Adipocyte (in vitro differentiated cells): ENCODE results near the gene SCN10A.
A peak's percentile ranks its signal among the peaks of the same experiment; 100 is the strongest.

Source experiments
- DNase-seq: peaks from one replicate; pipeline ENCODE4 v3.0.0-alpha.2; 2015; ENCODE audit warnings: low read depth
- H3K27me3 ChIP-seq: replicated peaks from 2 replicates; pipeline ENCODE4 v1.7.0; 2013; ENCODE audit warnings: mild to moderate bottlenecking, low read length, moderate library complexity; ENCODE audit not compliant: control insufficient read depth, insufficient read depth
- H3K36me3 ChIP-seq: 2 replicates; pipeline ENCODE4 v1.7.0; 2013; ENCODE audit warnings: low read length, mild to moderate bottlenecking, moderate library complexity; ENCODE audit not compliant: control insufficient read depth, insufficient read depth, severe bottlenecking
- H3K4me1 ChIP-seq: 2 replicates; pipeline ENCODE4 v1.7.0; 2013; ENCODE audit warnings: mild to moderate bottlenecking, low read length, moderate library complexity; ENCODE audit not compliant: control insufficient read depth, insufficient read depth
- H3K4me3 ChIP-seq: 2 replicates; pipeline ENCODE4 v1.7.0; 2013; ENCODE audit warnings: mild to moderate bottlenecking, low read length, moderate library complexity
- H3K9ac ChIP-seq: 2 replicates; pipeline ENCODE4 v1.7.0; 2013; ENCODE audit warnings: mild to moderate bottlenecking, low read length, moderate library complexity
- H3K9me3 ChIP-seq: 2 replicates; pipeline ENCODE4 v1.7.0; 2013; ENCODE audit warnings: mild to moderate bottlenecking, low read length, moderate library complexity; ENCODE audit not compliant: control insufficient read depth

The SCN10A gene

GRCh38 chr3:38827791-38828190 lies 11.8 kb upstream of the SCN10A start:
- peaks cover 16% of the 10 kb centered on the region for H3K4me1 ChIP-seq
- no peak for DNase-seq

GRCh38 chr3:38826001-38826400 lies 10.0 kb upstream of the SCN10A start:
- H3K4me1 ChIP-seq: peaks cover 16% of the 10 kb centered on the region
- no peaks in the 10 kb centered on the region for H3K36me3 ChIP-seq
- no peak overlapping the region for H3K4me3 ChIP-seq
- H3K27me3 ChIP-seq: peaks cover 17% of the 10 kb centered on the region
- DNase-seq: no peak
- no peak overlapping the region for H3K9ac ChIP-seq
- no peaks in the 10 kb centered on the region for H3K9me3 ChIP-seq

More at GRCh38 chr3:38827791-38828190, 11.8 kb upstream of the SCN10A start:
- no peaks in the 10 kb centered on the region for H3K36me3 ChIP-seq
- no peak overlapping the region for H3K9ac ChIP-seq
- H3K4me3 ChIP-seq: no peak overlapping the region
- H3K9me3 ChIP-seq: no peaks in the 10 kb centered on the region
- peaks cover 5% of the 10 kb centered on the region for H3K27me3 ChIP-seq

- Histone ChIP-seq H3K9me3 (no peaks in the 10 kb centered on the region), H3K36me3 (no peaks in the 10 kb centered on the region), H3K4me1 (peaks cover 10% of the 10 kb centered on the region), H3K4me3 (no peak overlapping the region), H3K9ac (no peak overlapping the region), H3K27me3 (peaks cover 17% of the 10 kb centered on the region)
- DNase-seq: no peak
Observed at GRCh38 chr3:38824349-38824748, 8.3 kb upstream of the SCN10A start.

- DNase-seq: no peak
Observed at GRCh38 chr3:38823722-38824121, 7.7 kb upstream of the SCN10A start.

GRCh38 chr3:38823186-38823585 lies 7.2 kb upstream of the SCN10A start:
- H3K4me1 ChIP-seq: no peaks in the 10 kb centered on the region
- no peak overlapping the region for H3K9ac ChIP-seq
- H3K36me3 ChIP-seq: no peaks in the 10 kb centered on the region
- H3K9me3 ChIP-seq: no peaks in the 10 kb centered on the region
- H3K27me3 ChIP-seq: peaks cover 25% of the 10 kb centered on the region
- no peak for DNase-seq
- H3K4me3 ChIP-seq: no peak overlapping the region

More at GRCh38 chr3:38823722-38824121, 7.7 kb upstream of the SCN10A start:
- H3K9ac ChIP-seq: no peak overlapping the region
- peaks cover 4% of the 10 kb centered on the region for H3K4me1 ChIP-seq
- H3K27me3 ChIP-seq: peaks cover 20% of the 10 kb centered on the region
- H3K4me3 ChIP-seq: no peak overlapping the region
- H3K9me3 ChIP-seq: no peaks in the 10 kb centered on the region
- H3K36me3 ChIP-seq: no peaks in the 10 kb centered on the region

- Histone ChIP-seq H3K27me3 (peaks cover 36% of the 10 kb centered on the region), H3K4me3 (no peak overlapping the region), H3K9me3 (no peaks in the 10 kb centered on the region), H3K4me1 (no peaks in the 10 kb centered on the region), H3K9ac (no peak overlapping the region), H3K36me3 (no peaks in the 10 kb centered on the region)
- DNase-seq: no peak
Observed at GRCh38 chr3:38811822-38812221, 4.2 kb downstream of the SCN10A start.

GRCh38 chr3:38805765-38806386 lies 10.1 kb downstream of the SCN10A start:
- H3K27me3 ChIP-seq: peaks cover 33% of the 10 kb centered on the region
- peak; percentile 83 for DNase-seq
- no peaks in the 10 kb centered on the region for H3K4me1 ChIP-seq
- H3K9ac ChIP-seq: no peak overlapping the region
- H3K36me3 ChIP-seq: no peaks in the 10 kb centered on the region
- H3K9me3 ChIP-seq: no peaks in the 10 kb centered on the region
- H3K4me3 ChIP-seq: no peak overlapping the region

- Histone ChIP-seq H3K9me3 (no peaks in the 10 kb centered on the region), H3K27me3 (peaks cover 38% of the 10 kb centered on the region), H3K9ac (no peak overlapping the region), H3K4me1 (no peaks in the 10 kb centered on the region), H3K36me3 (no peaks in the 10 kb centered on the region), H3K4me3 (no peak overlapping the region)
- DNase-seq: no peak
Observed at GRCh38 chr3:38805004-38805403, 11.0 kb downstream of the SCN10A start.

GRCh38 chr3:38800511-38800910 lies 15.5 kb downstream of the SCN10A start:
- H3K4me1 ChIP-seq: no peaks in the 10 kb centered on the region
- H3K27me3 ChIP-seq: peaks cover 63% of the 10 kb centered on the region
- H3K9ac ChIP-seq: no peak overlapping the region
- H3K4me3 ChIP-seq: no peak overlapping the region
- DNase-seq: no peak
- no peaks in the 10 kb centered on the region for H3K36me3 ChIP-seq
- H3K9me3 ChIP-seq: peaks cover 6% of the 10 kb centered on the region

- DNase-seq: no peak
- Histone ChIP-seq H3K4me1 (no peaks in the 10 kb centered on the region), H3K4me3 (no peak overlapping the region), H3K36me3 (no peaks in the 10 kb centered on the region), H3K9ac (no peak overlapping the region), H3K27me3 (peaks cover 73% of the 10 kb centered on the region), H3K9me3 (peaks cover 6% of the 10 kb centered on the region)
Observed at GRCh38 chr3:38793721-38794120, 22.3 kb downstream of the SCN10A start.

- peaks cover 71% of the 10 kb centered on the region for H3K27me3 ChIP-seq
Observed at GRCh38 chr3:38792983-38793382, 23.0 kb downstream of the SCN10A start.

GRCh38 chr3:38782148-38782547 lies 33.9 kb downstream of the SCN10A start:
- Histone ChIP-seq H3K4me1 (no peaks in the 10 kb centered on the region), H3K27me3 (peaks cover 25% of the 10 kb centered on the region), H3K9me3 (peaks cover 7% of the 10 kb centered on the region), H3K4me3 (no peak overlapping the region), H3K36me3 (no peaks in the 10 kb centered on the region), H3K9ac (no peak overlapping the region)
- peak; percentile 4 for DNase-seq

More at GRCh38 chr3:38792983-38793382, 23.0 kb downstream of the SCN10A start:
- no peak for DNase-seq
- H3K4me1 ChIP-seq: no peaks in the 10 kb centered on the region
- no peak overlapping the region for H3K9ac ChIP-seq
- H3K9me3 ChIP-seq: peaks cover 6% of the 10 kb centered on the region
- no peaks in the 10 kb centered on the region for H3K36me3 ChIP-seq
- no peak overlapping the region for H3K4me3 ChIP-seq
